MM.1S (cell line): ENCODE data around the gene TSHZ1.

Source experiments
- CTCF ChIP-seq: fragments of 300-600 bp; sonication (generic); IDR thresholded peaks from 2 replicates; pipeline ENCODE4 v1.5.1; 2016; ENCODE audit warnings: antibody characterized with exemption, low read length, mixed read lengths
- EZH2phosphoT487 ChIP-seq: fragments of 300-600 bp; sonication (generic); IDR thresholded peaks from 2 replicates; pipeline ENCODE4 v1.6.1; 2018; ENCODE audit warnings: antibody characterized with exemption, low read length

GRCh38 chr18:75317300-75317699, 106.7 kb downstream of the TSHZ1 start:
- TF ChIP-seq CTCF (no peak), EZH2phosphoT487 (no peak)
